A673 (cell line): Measurements from ENCODE around the gene OR1I1.

Experiments used
- CTCF ChIP-seq: fragments of 300-800, 200-600 bp; sonication (generic); conservative IDR thresholded peaks from 2 replicates; pipeline ENCODE4 v1.5.1; 2017; ENCODE audit warnings: low read depth, mild to moderate bottlenecking, antibody characterized with exemption, low read length, moderate library complexity, mixed read lengths
- EZH2 ChIP-seq: fragments of 200-600 bp; sonication (generic); IDR thresholded peaks from 2 replicates; pipeline ENCODE4 v1.6.1; 2017; ENCODE audit warnings: borderline replicate concordance, low read depth, mild to moderate bottlenecking, mixed read lengths, antibody characterized with exemption, low read length; ENCODE audit not compliant: poor library complexity, severe bottlenecking

GRCh38 chr19:15038294-15038693, 43.7 kb upstream of the OR1I1 start:
- no peak for TF ChIP-seq CTCF
- no peak for TF ChIP-seq EZH2
